Measurements from ENCODE around the gene TYW5.

The TYW5 gene

DNA sequence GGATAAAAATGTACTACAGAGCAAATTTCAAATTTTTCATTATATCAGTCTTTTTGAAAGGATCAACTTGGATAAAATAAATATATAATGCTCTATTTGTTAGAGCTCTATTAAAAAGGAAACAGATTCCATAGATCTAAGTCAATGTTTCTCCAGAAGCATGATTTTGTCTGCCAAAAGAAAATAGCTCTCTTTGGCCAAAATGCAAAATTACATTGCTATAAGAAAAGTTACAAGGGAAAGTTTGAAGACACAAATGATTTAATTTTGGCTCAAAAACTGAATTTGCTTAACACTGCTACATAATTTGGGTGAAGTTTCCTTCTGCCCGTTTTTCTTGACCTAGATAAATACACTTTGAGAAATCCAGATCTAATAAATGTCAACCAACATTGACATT, 28.5 kb downstream of the TYW5 start:
- POLR2A ChIA-PET, result no interaction called here
- TF ChIP-seq SP1 (IDR thresholded peaks at IDR 0.05) (no peak), TARDBP (IDR thresholded peaks at IDR 0.05) (no peak), ARNT (IDR thresholded peaks at IDR 0.05) (no peak), ZNF384 (IDR thresholded peaks at IDR 0.05) (no peak), PKNOX1 (IDR thresholded peaks at IDR 0.05) (no peak), HDGF (IDR thresholded peaks at IDR 0.05; ENCODE audit: borderline replicate concordance) (no peak), LEF1 (IDR thresholded peaks at IDR 0.05; ENCODE audit: borderline replicate concordance) (no peak), L3MBTL2 (conservative IDR thresholded peaks at IDR 0.05) (no peak), CTBP1 (IDR thresholded peaks at IDR 0.05; ENCODE audit: borderline replicate concordance) (no peak), NFRKB (IDR thresholded peaks at IDR 0.05) (no peak), BHLHE40 (IDR thresholded peaks at IDR 0.05; ENCODE audit: borderline replicate concordance) (no peak), FOXK2 (IDR thresholded peaks at IDR 0.05) (no peak), SUZ12 (IDR thresholded peaks at IDR 0.05) (no peak), ELF4 (IDR thresholded peaks at IDR 0.05) (no peak), FOXA1 (IDR thresholded peaks at IDR 0.05) (no peak), FOXM1 (IDR thresholded peaks at IDR 0.05; ENCODE audit: borderline replicate concordance) (no peak)
- DNase-seq (ENCODE audit: extremely low spot score), result no peak
- CTCF ChIA-PET, result no interaction called here

DNA sequence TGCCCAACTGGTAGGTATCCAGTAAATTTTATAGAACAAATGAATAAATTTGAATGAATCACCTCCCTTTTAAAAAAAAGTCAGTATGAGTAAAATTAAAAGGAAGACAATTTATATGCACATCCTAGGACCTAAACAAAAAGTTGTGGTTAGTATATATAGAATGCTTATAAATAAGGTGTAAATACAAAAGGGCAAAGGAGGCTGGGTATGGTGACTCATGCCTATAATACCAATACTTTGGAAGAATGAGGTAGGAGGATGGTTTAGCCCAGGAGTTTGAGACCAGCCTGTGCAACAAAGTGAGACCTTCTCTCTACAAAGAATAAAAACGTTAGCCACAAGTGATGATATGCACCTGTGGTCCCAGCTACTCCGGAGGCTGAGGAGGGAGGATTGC, 31.4 kb downstream of the TYW5 start:
- TF ChIP-seq BHLHE40 (IDR thresholded peaks at IDR 0.05; ENCODE audit: borderline replicate concordance) (no peak), ARNT (IDR thresholded peaks at IDR 0.05) (no peak), ZNF384 (IDR thresholded peaks at IDR 0.05) (no peak), SP1 (IDR thresholded peaks at IDR 0.05) (no peak), L3MBTL2 (conservative IDR thresholded peaks at IDR 0.05) (no peak), ELF4 (IDR thresholded peaks at IDR 0.05) (no peak), NFRKB (IDR thresholded peaks at IDR 0.05) (no peak), PKNOX1 (IDR thresholded peaks at IDR 0.05) (no peak), SUZ12 (IDR thresholded peaks at IDR 0.05) (no peak), CTBP1 (IDR thresholded peaks at IDR 0.05; ENCODE audit: borderline replicate concordance) (no peak), FOXA1 (IDR thresholded peaks at IDR 0.05) (no peak), FOXM1 (IDR thresholded peaks at IDR 0.05; ENCODE audit: borderline replicate concordance) (no peak), FOXK2 (IDR thresholded peaks at IDR 0.05) (no peak), LEF1 (IDR thresholded peaks at IDR 0.05; ENCODE audit: borderline replicate concordance) (no peak), HDGF (IDR thresholded peaks at IDR 0.05; ENCODE audit: borderline replicate concordance) (no peak), TARDBP (IDR thresholded peaks at IDR 0.05) (no peak)
- ChIA-PET CTCF (no interaction called here), POLR2A (no interaction called here)
- no peak for DNase-seq (ENCODE audit: extremely low spot score)

GRCh38 chr2:199922856-199923255, 32.4 kb downstream of the TYW5 start:
- DNase-seq (ENCODE audit: extremely low spot score), result no peak
- POLR2A ChIA-PET, result interaction anchor here (1.5 kb wide), 1 partner anchor 12 kb away, joined by 5 read pairs; the partner anchor contains the start of gene C2orf69
- CTCF ChIA-PET, result no interaction called here
- TF ChIP-seq NFRKB (IDR thresholded peaks at IDR 0.05), result no peak
- TF ChIP-seq PKNOX1 (IDR thresholded peaks at IDR 0.05), result no peak
- TF ChIP-seq TARDBP (IDR thresholded peaks at IDR 0.05), result no peak
- TF ChIP-seq ARNT (IDR thresholded peaks at IDR 0.05), result no peak
- no peak for TF ChIP-seq SUZ12 (IDR thresholded peaks at IDR 0.05)
- TF ChIP-seq CTBP1 (IDR thresholded peaks at IDR 0.05; ENCODE audit: borderline replicate concordance), result no peak
- TF ChIP-seq FOXM1 (IDR thresholded peaks at IDR 0.05; ENCODE audit: borderline replicate concordance), result no peak
- no peak for TF ChIP-seq L3MBTL2 (conservative IDR thresholded peaks at IDR 0.05)

DNA sequence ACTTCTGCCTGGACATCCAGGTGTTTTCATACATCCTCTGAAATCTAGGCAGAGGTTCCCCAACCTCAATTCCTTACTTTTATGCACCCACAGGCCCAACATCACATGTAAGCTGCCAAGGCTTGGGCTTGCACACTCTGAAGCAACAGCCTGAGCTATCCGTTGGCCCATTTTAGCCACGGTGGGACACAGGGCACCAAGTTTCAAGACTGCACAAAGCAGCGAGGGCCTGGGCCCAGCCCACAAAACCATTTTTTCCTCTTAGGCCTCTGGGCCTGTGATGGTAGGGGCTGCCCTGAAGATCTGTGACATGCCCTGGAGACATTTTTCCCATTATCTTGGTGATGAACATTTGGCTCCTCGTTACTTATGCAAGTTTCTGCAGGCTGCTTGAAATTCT, 38.3 kb downstream of the TYW5 start:
- no peak for DNase-seq (ENCODE audit: extremely low spot score)
- POLR2A ChIA-PET, result no interaction called here
- TF ChIP-seq HDGF (IDR thresholded peaks at IDR 0.05; ENCODE audit: borderline replicate concordance), result no peak
- TF ChIP-seq NFRKB (IDR thresholded peaks at IDR 0.05), result no peak
- no peak for TF ChIP-seq TARDBP (IDR thresholded peaks at IDR 0.05)
- no peak for TF ChIP-seq LEF1 (IDR thresholded peaks at IDR 0.05; ENCODE audit: borderline replicate concordance)
- no peak for TF ChIP-seq FOXK2 (IDR thresholded peaks at IDR 0.05)
- no peak for TF ChIP-seq ELF4 (IDR thresholded peaks at IDR 0.05)
- CTCF ChIA-PET, result no interaction called here

DNA sequence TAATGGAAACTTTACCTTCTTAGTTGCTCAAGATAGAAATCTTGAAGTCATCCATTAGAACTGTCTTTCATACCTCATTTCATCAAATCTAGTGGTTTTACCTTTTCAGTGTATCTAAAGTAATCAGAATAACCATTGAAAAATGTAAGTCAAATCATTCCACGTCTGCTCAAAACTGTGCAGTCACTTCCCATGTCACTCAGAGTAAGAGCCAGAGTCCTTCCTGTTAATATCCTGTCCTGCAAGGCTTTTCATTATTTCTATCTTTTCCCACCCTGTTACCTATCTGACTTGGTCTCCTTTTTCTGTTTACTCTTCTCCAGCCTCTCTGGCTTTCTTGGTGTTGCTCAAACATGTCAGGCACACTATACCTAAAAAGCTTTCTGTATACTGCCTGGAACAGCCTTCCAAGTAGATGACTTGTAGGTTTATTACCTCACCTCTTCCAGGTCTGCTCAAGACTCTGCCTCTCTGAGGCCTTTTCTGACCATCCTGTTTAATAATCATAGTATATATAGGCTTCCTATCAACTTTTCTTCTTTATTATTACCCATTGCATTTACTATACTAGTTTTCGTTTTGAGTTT, 40.8 kb downstream of the TYW5 start:
- DNase-seq (ENCODE audit: extremely low spot score), result no peak
- ChIA-PET CTCF (no interaction called here), POLR2A (no interaction called here)
- TF ChIP-seq LEF1 (IDR thresholded peaks at IDR 0.05; ENCODE audit: borderline replicate concordance), result no peak
- no peak for TF ChIP-seq FOXA1 (IDR thresholded peaks at IDR 0.05)
- no peak for TF ChIP-seq CTBP1 (IDR thresholded peaks at IDR 0.05; ENCODE audit: borderline replicate concordance)
- no peak for TF ChIP-seq SUZ12 (IDR thresholded peaks at IDR 0.05)
- TF ChIP-seq HDGF (IDR thresholded peaks at IDR 0.05; ENCODE audit: borderline replicate concordance), result no peak
- no peak for TF ChIP-seq ELF4 (IDR thresholded peaks at IDR 0.05)
- TF ChIP-seq FOXK2 (IDR thresholded peaks at IDR 0.05), result no peak
- no peak for TF ChIP-seq ARNT (IDR thresholded peaks at IDR 0.05)
- TF ChIP-seq TARDBP (IDR thresholded peaks at IDR 0.05), result no peak
- TF ChIP-seq SP1 (IDR thresholded peaks at IDR 0.05), result no peak
- no peak for TF ChIP-seq BHLHE40 (IDR thresholded peaks at IDR 0.05; ENCODE audit: borderline replicate concordance)
- TF ChIP-seq NFRKB (IDR thresholded peaks at IDR 0.05), result no peak
- TF ChIP-seq ZNF384 (IDR thresholded peaks at IDR 0.05), result no peak
- TF ChIP-seq FOXM1 (IDR thresholded peaks at IDR 0.05; ENCODE audit: borderline replicate concordance), result no peak
- no peak for TF ChIP-seq PKNOX1 (IDR thresholded peaks at IDR 0.05)
- TF ChIP-seq L3MBTL2 (conservative IDR thresholded peaks at IDR 0.05), result no peak

Data from HEK293T (cell line).